DND-41 (cell line): ENCODE measurements around the gene LPAR3.

Experiments
- EZH2 ChIP-seq: IDR thresholded peaks from 3 replicates; pipeline ENCODE4 v1.6.1; 2012; ENCODE audit warnings: borderline replicate concordance, low read depth, mild to moderate bottlenecking, moderate library complexity, low read length, inconsistent platforms; ENCODE audit not compliant: severe bottlenecking
- TF ChIP-seq, protein P1 (sequence below): IDR thresholded peaks from 2 replicates; pipeline ENCODE4 v1.5.1; 2012; ENCODE audit warnings: borderline replicate concordance, low read length, moderate library complexity, mild to moderate bottlenecking; ENCODE audit not compliant: poor library complexity, severe bottlenecking; ENCODE audit errors: extremely low read depth

DNA sequence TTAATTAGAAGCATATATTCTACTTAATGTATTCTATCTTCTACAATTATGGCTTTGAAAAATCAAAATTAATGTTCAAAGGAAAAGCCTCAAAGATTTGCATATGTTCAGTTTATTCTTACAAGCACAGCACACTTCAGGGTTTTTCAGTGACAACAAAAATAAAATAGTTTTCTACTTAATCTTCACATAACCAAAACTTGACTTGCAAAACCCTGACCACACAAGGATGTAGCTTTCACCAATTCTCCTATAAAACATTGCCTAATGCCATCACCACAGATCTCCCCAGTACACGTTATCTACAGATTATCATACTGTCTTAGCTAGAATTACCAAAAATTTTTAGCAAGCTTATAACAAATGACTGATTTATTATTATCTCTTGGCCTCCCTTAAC lies 23.3 kb downstream of the LPAR3 start:
- TF ChIP-seq, protein P1, sequence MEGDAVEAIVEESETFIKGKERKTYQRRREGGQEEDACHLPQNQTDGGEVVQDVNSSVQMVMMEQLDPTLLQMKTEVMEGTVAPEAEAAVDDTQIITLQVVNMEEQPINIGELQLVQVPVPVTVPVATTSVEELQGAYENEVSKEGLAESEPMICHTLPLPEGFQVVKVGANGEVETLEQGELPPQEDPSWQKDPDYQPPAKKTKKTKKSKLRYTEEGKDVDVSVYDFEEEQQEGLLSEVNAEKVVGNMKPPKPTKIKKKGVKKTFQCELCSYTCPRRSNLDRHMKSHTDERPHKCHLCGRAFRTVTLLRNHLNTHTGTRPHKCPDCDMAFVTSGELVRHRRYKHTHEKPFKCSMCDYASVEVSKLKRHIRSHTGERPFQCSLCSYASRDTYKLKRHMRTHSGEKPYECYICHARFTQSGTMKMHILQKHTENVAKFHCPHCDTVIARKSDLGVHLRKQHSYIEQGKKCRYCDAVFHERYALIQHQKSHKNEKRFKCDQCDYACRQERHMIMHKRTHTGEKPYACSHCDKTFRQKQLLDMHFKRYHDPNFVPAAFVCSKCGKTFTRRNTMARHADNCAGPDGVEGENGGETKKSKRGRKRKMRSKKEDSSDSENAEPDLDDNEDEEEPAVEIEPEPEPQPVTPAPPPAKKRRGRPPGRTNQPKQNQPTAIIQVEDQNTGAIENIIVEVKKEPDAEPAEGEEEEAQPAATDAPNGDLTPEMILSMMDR: no peak
- no peak for TF ChIP-seq EZH2
